Amniotic stem cell (primary cell): ENCODE data around the gene DPP10.

Experiments
- DNase-seq: peaks from one replicate; lab custom pipeline; 2025; lab: John Stamatoyannopoulos, UW

The DPP10 gene

GRCh38 chr2:115277366-115277765, 834.9 kb downstream of the DPP10 start:
- no peak for DNase-seq

- DNase-seq = no peak
Measured at GRCh38 chr2:115285416-115285815, 843.0 kb downstream of the DPP10 start.

- no peak for DNase-seq
Measured at GRCh38 chr2:115290478-115290877, 848.0 kb downstream of the DPP10 start.

- no peak for DNase-seq
Measured at GRCh38 chr2:115292742-115293141, 850.3 kb downstream of the DPP10 start.

- DNase-seq = no peak
Measured at GRCh38 chr2:115294999-115295398, 852.6 kb downstream of the DPP10 start.

GRCh38 chr2:115297056-115297455, 854.6 kb downstream of the DPP10 start:
- DNase-seq = no peak

GRCh38 chr2:115299199-115299598, 856.8 kb downstream of the DPP10 start:
- DNase-seq = no peak

GRCh38 chr2:115305712-115306111, 863.3 kb downstream of the DPP10 start:
- no peak for DNase-seq

- DNase-seq = no peak
Measured at GRCh38 chr2:115314119-115314518, 871.7 kb downstream of the DPP10 start.

- DNase-seq = no peak
Measured at GRCh38 chr2:115327061-115327460, 884.6 kb downstream of the DPP10 start.

GRCh38 chr2:115359550-115359949, 917.1 kb downstream of the DPP10 start:
- DNase-seq = no peak

GRCh38 chr2:115364093-115364492, 921.7 kb downstream of the DPP10 start:
- no peak for DNase-seq

- no peak for DNase-seq
Measured at GRCh38 chr2:115369400-115369799, 927.0 kb downstream of the DPP10 start.

GRCh38 chr2:115374981-115375380, 932.5 kb downstream of the DPP10 start:
- no peak for DNase-seq

- DNase-seq = no peak
Measured at GRCh38 chr2:115384399-115384798, 942.0 kb downstream of the DPP10 start.

GRCh38 chr2:115386465-115386864, 944.0 kb downstream of the DPP10 start:
- no peak for DNase-seq

- DNase-seq = no peak
Measured at GRCh38 chr2:115389024-115389423, 946.6 kb downstream of the DPP10 start.

GRCh38 chr2:115389898-115390565, 947.6 kb downstream of the DPP10 start:
- DNase-seq = no peak

GRCh38 chr2:115396579-115396978, 954.1 kb downstream of the DPP10 start:
- no peak for DNase-seq

GRCh38 chr2:115400940-115401339, 958.5 kb downstream of the DPP10 start:
- no peak for DNase-seq

- no peak for DNase-seq
Measured at GRCh38 chr2:115412501-115412900, 970.1 kb downstream of the DPP10 start.

- DNase-seq = no peak
Measured at GRCh38 chr2:115413791-115414190, 971.4 kb downstream of the DPP10 start.

GRCh38 chr2:115414466-115414865, 972.0 kb downstream of the DPP10 start:
- DNase-seq = no peak

- DNase-seq = no peak
Measured at GRCh38 chr2:115422004-115422634, 979.7 kb downstream of the DPP10 start.
